NCI-H1048 (cell line): ENCODE data around the gene HOXD10.

Experiments
- DNase-seq: peaks from one replicate; lab custom pipeline; 2025; lab: John Stamatoyannopoulos, UW

Gene HOXD10

GRCh38 chr2:176096243-176096985 lies 20.2 kb upstream of the HOXD10 start:
- no peak for DNase-seq

- peak; percentile 79 for DNase-seq
Observed at GRCh38 chr2:176096986-176097819, 19.4 kb upstream of the HOXD10 start.

GRCh38 chr2:176097820-176098365 lies 18.7 kb upstream of the HOXD10 start:
- DNase-seq = no peak

GRCh38 chr2:176098366-176099158 lies 18.0 kb upstream of the HOXD10 start:
- DNase-seq = no peak

GRCh38 chr2:176099159-176099727 lies 17.3 kb upstream of the HOXD10 start:
- no peak for DNase-seq

- DNase-seq = no peak
Observed at GRCh38 chr2:176099728-176100546, 16.6 kb upstream of the HOXD10 start, which contains the start of gene HOXD12. HOXD12 (plus strand) TSS chr2:176099795; CDS start chr2:176099802, 7 bp downstream.

- DNase-seq = no peak
Observed at GRCh38 chr2:176100547-176101140, 15.9 kb upstream of the HOXD10 start.

- no peak for DNase-seq
Observed at GRCh38 chr2:176101216-176101830, 15.3 kb upstream of the HOXD10 start.

- no peak for DNase-seq
Observed at GRCh38 chr2:176101842-176102241, 14.7 kb upstream of the HOXD10 start.

- no peak for DNase-seq
Observed at GRCh38 chr2:176102309-176102866, 14.2 kb upstream of the HOXD10 start.

- DNase-seq = no peak
Observed at GRCh38 chr2:176103194-176103593, 13.4 kb upstream of the HOXD10 start.

- no peak for DNase-seq
Observed at GRCh38 chr2:176103742-176104315, 12.7 kb upstream of the HOXD10 start.

GRCh38 chr2:176104316-176105077 lies 12.1 kb upstream of the HOXD10 start:
- no peak for DNase-seq

- no peak for DNase-seq
Observed at GRCh38 chr2:176105078-176105729, 11.4 kb upstream of the HOXD10 start.

GRCh38 chr2:176105730-176106580 lies 10.6 kb upstream of the HOXD10 start:
- no peak for DNase-seq

- peak; percentile 59 for DNase-seq
Observed at GRCh38 chr2:176106581-176107539, 9.7 kb upstream of the HOXD10 start, which contains the start of gene HOXD11. HOXD11 (plus strand) TSS chr2:176107280; CDS start chr2:176107356, 76 bp downstream.
